ENCODE measurements around the gene FCRL2.

DNA sequence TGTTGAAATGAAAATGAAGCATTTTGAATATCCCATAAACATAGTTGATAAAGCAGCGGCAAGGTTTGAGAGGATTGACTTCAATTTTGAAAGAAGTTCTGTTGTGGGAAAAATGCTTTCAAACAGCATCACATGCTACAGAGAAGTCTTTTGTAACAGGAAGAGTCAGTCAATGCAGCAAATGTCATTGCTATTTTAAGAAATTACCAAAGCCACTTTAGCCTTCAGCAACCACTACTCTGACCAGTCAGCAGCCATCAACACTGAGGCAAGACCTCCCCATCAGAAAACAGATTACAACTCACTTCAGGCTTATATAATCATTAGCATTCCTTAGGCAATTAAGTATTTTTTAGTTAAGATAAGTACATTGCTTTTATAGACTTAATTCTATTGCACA lies 42.6 kb downstream of the FCRL2 start:
- TF ChIP-seq, protein P1, sequence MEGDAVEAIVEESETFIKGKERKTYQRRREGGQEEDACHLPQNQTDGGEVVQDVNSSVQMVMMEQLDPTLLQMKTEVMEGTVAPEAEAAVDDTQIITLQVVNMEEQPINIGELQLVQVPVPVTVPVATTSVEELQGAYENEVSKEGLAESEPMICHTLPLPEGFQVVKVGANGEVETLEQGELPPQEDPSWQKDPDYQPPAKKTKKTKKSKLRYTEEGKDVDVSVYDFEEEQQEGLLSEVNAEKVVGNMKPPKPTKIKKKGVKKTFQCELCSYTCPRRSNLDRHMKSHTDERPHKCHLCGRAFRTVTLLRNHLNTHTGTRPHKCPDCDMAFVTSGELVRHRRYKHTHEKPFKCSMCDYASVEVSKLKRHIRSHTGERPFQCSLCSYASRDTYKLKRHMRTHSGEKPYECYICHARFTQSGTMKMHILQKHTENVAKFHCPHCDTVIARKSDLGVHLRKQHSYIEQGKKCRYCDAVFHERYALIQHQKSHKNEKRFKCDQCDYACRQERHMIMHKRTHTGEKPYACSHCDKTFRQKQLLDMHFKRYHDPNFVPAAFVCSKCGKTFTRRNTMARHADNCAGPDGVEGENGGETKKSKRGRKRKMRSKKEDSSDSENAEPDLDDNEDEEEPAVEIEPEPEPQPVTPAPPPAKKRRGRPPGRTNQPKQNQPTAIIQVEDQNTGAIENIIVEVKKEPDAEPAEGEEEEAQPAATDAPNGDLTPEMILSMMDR (IDR thresholded peaks at IDR 0.05) = no peak
- TF ChIP-seq POLR2A (IDR thresholded peaks at IDR 0.05) = no peak
- TF ChIP-seq EP300 (IDR thresholded peaks at IDR 0.05) = no peak
